ENCODE measurements around the gene NOTCH1. TPM values are rescaled to one million over a fixed set of nuclear protein-coding genes. Genes with fewer than 3 reads are reported as not detected.

The NOTCH1 gene
- total RNA-seq, 1 donor from 2014 or later = 284 TPM

DNA sequence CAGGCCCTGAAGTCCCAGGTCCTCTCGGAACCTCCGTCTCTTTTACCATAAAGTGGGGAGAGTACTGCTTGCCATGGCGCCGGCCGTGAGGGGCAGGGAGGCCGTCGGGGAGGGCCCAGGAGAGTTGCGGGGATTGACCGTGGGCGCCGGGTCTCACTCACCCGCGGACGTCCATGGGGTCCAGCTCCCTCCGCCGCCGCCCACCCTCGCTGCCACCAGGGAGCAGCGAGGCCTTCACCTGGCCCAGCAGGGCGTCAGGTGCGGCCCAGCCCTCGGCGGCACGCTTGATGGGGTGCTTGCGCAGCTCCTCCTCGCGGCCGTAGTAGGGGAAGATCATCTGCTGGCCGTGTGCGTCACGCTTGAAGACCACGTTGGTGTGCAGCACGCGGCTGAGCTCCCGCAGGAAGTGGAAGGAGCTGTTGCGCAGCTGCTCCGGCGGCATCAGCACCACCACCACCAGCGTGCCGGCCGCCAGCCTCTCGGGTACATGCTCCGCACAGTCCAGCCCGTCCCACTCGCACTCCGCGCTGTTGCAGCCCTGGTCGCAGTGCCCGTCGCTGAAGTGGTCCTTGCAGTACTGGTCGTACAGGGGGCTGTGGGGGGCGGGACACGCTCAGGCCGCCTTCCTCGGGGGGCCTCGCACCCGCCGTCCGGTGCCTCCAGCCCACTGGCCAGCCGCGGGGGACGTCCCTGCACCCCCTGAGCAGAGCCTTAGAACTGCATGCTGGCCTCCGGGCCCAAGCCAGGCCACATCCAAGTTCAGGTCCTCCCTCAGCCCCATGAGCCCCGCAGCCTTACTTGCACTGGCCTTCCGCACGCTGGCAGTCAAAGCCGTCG is 41.1 kb downstream of the NOTCH1 start:
- DNase-seq (ENCODE audit: extremely low read depth, low read depth, low spot score) = no peak

DNA sequence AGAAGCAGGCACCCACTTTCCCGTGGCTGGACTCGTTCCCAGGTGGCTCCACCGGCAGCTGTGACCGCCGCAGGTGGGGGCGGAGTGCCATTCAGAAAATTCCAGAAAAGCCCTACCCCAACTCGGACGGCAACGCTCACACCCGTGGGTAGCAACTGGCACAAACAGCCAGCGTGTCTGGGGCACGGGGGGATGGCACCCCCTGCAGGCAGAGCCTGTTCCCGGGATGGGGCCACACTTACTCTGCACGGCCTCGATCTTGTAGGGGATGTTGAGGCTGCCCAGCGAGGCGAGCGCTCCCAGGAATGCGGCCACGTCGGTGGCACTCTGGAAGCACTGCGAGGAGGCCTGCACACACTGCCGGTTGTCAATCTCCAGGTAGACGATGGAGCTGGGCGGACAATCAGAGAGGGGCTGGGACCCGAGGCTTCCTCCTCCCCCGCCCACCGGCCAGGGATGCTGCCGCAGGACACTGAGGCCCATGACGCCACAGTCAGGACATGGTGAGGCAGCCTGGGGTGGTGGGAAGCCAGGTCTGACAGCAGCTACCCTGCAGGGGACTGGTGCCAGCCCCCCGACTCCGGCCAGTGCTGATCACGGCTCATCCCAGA is 42.8 kb downstream of the NOTCH1 start:
- DNase-seq (ENCODE audit: extremely low read depth, low read depth, low spot score) = no peak

DNA sequence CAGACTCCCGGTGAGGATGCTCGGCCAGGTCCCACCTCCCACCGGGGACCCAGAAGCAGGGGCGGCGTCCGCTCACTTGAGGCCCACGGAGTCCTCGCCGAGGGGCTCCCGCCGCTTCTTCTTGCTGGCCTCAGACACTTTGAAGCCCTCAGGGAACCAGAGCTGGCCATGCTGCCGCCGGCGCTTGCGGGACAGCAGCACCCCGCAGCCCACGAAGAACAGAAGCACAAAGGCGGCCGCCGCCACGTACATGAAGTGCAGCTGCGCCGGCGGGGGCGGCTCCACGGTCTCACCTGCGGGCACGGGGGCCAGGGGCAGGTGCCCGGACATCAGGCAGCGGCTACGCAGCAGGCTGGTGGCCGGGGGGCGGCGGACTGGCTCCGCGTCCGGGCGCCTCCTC is 43.7 kb downstream of the NOTCH1 start:
- no peak for DNase-seq (ENCODE audit: extremely low read depth, low read depth, low spot score)

DNA sequence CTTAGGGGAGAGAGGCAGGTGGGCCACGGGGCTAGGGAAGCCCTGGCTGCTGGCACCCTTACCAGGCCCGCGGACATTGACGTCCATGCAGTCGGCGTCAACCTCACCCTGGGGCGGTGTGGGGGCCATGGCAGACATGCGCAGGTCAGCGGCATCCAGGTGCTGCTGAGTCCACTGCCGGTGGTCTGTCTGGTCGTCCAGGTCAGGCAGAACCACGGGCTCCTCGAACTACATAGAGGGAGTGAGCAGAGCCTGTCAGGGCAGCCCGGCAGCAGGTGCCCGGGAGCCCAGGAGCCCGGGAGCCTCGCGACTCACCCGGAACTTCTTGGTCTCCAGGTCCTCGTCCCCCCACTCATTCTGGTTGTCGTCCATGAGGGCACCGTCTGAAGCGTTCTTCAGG is 44.2 kb downstream of the NOTCH1 start:
- no peak for DNase-seq (ENCODE audit: extremely low read depth, low read depth, low spot score)

DNA sequence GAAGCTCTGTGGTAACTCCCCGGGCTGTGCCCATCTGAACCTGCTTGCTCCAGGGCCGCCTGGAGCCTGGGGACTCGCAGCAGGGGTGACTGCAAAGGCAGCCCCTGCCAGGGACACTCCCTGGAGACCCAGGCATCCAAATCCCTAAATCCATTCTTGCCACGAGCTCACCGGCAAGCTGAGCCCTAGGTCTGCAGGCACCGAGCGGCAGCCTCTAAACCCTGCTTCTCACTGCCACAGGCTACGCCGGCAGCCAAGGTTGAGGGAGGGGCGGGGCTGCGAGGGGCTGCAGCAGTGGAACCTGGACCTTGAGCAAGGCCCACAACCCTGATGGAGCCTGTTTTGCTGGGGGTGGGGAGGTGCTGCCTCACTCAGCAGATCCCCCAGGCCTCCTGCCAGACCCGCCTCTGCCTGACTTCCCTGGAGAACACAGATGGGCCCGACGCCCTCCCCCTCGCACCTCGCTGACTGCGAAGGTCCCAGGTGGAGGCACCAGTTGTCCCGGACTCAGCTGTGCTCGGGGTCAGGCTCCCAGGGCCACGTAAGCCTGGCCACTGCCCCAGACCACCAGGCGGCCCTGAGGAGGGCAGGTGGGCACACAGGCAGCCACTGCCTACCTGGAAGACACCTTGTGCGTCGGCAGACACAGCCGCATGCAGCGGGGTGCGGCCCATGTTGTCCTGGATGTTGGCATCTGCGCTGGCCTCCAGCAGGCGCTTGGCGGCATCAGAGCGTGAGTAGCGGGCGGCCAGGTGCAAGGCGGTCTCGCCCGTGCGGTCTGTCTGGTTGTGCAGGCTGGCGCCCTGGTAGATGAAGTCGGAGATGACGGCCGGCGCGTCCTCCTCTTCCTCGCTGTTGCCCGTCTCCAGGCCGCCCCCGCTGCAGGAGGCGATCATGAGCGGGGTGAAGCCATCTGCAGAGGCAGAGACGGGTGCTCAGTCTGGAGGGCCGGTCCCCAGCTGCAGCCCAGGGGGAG is 45.6 kb downstream of the NOTCH1 start:
- no peak for DNase-seq (ENCODE audit: extremely low read depth, low read depth, low spot score)

DNA sequence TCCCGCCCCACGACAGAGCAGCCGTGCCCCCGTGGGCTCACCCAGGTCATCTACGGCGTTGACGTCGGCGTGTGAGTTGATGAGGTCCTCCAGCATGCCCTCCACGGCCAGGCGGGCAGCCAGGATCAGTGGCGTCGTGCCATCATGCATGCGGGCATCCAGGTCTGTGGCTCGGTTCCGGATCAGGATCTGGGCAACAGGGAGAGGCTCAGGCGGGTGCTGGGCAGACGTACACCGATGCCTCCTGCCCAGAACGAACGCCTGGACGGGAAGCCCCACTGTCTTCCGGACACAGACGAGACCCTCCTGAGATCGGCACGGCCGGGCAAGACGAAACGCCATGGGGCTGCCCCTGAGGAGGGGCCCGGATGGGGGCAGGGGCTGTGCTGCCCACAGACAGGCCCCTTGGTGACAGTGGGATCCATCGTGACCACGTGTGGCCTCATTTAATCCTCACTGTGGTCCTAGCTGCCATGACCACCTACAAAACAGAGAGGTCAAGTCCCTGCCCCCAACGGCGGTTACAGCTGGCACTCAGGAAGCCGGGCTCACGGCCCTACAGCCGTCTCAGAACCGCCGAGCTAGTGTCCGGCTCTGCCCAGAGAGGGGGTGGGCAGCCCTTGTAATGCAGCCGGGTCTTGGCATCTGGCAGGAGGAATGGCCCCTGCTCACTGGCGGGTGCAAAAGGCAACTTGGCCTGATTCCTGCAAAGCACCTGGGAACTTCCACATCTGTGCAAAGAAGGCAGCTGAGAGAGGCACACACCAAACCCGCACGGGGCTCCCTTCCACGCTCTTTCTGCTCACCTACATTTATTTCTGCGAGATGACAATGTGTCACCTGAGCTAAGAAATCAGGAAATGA is 46.5 kb downstream of the NOTCH1 start:
- no peak for DNase-seq (ENCODE audit: extremely low read depth, low read depth, low spot score)

DNA sequence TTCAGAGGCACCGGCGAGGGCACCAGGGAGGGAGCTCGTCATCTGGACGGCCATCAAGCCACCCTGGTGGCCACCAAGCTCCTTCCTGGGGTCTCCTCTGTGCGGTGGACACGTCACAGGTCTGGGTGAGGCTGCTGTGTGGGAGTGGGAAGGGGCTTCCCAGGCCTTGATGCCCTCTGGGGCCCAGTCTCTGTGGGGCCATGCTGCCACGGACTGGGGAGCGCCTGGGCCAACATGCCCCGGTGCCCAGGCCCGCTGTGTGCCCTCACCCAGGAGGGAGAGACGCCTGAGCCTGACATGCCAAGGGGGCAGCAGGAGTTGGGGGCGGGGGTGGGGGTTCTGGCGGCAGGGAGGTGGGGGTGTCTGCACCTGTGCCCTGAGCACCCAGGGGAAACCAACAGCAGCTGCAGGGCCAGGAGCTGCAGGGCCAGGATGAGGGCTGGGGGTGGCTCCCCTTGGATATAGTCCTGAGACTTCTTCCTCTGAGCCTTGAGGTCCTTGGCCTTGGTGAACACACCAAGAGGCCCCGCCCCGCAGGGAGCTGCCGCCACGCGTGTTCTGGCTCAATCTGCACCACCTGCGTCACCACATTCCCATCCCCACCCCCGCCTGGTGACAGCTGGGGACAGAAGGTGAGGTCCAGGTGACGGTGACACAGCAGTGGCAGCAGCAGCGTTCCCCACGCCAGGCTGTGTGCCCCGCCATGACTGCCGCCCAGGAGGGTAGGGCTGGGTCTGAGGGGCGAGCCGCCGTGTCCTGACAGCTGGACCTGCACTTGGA is 47.7 kb downstream of the NOTCH1 start:
- no peak for DNase-seq (ENCODE audit: extremely low read depth, low read depth, low spot score)

DNA sequence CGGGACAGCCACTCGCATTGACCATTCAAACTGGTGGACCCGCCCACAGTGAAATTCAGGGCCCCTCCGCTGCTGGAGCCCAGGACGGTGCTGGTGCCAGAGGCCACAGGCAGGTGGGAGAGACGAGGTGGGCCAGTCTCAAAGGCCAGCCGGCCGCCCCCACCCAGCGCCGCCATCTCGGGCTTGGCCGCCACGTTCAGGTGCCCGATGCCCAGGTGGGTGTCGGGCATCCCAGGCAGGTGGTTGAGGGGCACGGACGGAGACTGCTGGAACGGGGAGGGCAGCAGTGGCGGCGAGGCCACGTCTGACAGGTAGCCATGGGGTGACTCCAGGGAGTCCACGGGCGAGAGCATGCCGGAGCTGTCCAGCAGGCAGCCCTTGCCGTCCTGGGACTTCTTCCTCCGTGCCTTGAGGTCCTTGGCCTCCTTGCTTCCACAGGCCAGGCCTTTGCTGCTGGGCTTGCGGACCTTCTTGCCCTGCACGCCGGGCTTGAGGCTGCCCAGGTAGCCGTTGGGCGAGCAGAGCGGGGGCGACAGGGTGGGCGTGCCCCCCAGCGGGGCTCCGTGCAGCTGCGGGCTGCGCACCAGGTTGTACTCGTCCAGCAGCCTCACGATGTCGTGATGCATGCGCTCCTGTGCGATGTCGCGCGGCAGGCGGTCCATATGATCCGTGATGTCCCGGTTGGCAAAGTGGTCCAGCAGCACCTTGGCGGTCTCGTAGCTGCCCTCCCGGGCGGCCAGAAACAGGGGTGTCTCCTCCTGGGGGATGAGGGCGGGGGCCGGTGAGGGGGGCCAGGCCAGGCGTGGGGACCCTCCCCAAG is 48.8 kb downstream of the NOTCH1 start:
- DNase-seq (ENCODE audit: extremely low read depth, low read depth, low spot score) = no peak

DNA sequence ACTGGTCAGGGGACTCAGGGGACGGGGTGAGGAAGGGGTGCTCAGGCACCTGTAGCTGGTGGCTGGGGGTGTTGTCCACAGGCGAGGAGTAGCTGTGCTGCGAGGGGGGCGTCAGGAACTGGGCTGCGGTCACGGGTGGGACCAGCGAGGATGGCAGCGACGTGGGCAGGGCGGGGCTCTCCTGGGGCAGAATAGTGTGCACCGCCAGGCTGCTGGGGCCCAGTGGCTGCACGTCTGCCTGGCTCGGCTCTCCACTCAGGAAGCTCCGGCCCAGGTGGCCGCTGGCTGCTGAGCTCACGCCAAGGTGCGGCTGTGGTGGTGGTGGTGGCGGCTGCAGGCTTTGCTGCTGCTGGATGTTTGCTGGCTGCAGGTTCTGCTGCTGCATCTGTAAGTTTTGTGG is 49.7 kb downstream of the NOTCH1 start:
- DNase-seq (ENCODE audit: extremely low read depth, low read depth, low spot score) = no peak

DNA sequence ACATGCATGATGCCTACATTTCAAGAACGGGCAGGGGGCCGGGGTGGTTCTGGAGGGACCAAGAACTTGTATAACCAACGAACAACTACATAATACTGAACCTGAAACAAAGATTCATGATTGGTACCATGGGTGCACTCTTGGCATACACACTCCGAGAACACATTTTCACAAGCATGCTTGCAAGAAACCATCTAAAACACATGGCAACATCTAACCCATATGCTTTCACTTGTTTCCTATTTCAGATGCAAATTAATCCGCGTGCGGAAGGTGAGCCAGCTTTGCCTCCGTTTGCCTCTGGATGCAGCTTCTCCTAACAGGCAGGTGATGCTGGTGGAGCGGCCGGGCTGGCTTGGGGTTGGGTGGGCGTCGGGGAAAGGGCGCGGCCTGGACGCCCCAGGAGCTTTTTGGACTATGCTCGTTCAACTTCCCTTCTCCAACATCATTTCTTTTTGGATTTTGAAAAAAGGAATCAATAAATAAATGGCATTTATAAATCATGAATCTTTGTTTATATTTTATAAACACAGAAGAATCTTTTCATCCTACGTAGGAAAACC is 50.5 kb downstream of the NOTCH1 start:
- DNase-seq (ENCODE audit: extremely low read depth, low read depth, low spot score) = no peak

DNA sequence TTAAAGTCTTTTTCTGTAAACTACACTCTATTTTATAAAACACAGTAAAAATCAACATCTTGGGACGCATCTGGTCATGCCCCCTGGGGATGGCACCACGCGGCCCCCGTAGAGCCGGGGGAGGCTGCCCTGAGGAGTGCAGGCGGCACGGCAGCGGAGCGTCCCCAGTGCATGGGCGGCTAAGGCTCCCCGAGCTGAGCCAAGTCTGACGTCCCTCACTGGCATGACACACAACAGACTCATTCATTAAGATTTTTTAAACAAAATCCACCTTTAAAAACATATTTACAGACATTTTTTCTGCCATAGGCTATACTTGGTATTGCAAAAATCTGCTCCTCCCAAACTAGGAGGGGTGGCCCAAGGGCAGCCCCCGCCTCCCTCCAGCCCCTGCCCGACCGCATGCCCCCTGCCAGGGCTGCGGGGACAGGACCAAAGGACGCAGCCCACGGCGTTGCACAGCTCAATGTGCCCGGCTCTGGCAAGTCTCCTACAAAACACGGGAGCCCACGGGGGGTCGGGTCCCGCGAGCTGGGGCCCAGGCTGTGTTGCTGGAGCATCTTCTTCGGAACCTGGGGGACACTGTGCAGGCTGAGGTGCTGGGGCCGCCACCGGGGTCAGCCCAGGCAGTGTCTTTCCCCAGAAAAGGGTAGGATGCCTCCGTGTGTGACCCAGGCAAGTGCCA is 51.2 kb downstream of the NOTCH1 start:
- DNase-seq (ENCODE audit: extremely low read depth, low read depth, low spot score) = no peak

DNA sequence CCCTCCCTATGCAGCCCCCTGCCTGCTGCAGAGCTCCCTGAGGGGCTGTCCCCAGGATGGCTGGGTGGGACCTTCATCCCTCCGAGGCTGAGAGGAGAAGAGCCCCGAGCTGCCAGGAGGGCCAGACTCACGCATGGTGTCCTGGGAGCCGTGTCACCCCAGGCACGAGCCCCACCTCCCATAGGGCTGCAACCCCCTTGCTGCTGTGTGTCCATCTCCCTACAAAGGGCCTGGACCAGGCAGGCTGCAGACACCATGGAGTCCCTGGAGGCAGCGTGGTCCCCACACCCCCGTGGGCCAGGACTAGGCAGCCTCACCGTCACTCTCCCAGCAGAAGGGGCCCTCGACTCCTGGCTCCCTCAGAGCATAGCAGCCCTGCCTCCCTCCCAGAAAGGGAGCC is 51.8 kb downstream of the NOTCH1 start:
- no peak for DNase-seq (ENCODE audit: extremely low read depth, low read depth, low spot score)

DNA sequence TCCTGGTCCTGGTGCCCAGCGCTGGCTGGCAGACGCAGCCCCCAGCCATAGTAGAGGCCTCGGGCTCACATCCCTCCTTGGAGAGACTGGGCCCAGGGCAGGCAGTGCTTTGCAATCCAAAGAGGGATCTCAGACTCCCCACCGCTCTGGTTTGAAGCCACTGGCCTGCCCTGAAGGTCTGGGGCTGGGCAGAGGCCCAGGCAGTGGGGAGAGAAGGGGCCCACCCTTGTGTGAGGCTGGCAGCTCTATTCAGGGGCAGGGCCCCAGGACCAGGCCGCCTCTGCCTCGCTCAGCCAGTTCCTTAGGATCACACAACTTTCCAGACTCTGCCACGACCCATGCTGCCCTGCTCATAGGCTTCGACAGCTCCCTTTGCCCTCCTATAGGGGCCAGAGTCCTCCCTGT is 52.3 kb downstream of the NOTCH1 start:
- DNase-seq (ENCODE audit: extremely low read depth, low read depth, low spot score) = no peak

DNA sequence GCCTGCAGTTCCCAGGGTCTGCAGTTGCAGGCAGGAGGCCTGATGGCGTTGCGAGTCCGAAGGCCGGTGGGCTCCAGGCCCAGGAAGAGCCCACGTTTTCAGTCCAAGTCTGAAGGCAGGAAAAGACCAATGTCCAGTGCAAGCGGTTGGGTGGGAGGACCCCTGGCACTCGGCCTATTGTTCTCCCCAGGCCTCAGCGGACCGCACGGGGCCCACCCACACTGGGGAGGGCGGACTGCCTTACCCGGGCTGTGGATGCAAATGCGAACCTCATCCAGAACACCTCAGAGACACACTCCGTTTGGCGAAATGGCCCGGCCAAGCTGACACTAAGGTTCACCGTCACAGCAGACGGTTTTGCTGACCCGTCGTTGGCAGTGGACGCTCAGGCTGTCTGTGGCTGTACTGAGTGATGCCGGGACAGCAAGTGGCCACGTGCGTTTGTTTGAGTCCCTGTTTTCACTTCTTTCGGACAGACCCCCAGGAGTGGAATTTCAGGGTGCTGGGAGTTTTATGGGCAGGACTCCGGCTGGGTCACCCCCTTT is 52.8 kb downstream of the NOTCH1 start:
- no peak for DNase-seq (ENCODE audit: extremely low read depth, low read depth, low spot score)

DNA sequence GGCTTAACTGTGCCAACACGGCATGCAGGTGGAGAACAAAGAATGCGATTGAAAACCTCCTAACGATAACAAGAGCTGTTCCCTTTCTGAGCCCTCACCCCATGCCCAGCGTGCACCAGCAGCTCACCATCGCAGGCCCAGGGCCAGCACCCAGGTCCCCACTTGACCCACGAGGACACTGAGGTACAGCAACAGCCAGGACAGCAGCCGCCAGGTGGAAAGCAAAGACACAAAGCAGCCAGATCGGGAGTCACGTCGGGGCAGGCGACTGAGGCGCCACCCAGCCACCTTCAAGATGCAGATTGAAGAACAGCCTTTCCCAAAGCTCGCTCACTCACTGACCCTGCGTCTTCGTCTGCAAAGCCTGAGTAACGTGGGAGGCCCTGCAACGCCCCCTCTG is 56.1 kb downstream of the NOTCH1 start:
- no peak for DNase-seq (ENCODE audit: extremely low read depth, low read depth, low spot score)

DNA sequence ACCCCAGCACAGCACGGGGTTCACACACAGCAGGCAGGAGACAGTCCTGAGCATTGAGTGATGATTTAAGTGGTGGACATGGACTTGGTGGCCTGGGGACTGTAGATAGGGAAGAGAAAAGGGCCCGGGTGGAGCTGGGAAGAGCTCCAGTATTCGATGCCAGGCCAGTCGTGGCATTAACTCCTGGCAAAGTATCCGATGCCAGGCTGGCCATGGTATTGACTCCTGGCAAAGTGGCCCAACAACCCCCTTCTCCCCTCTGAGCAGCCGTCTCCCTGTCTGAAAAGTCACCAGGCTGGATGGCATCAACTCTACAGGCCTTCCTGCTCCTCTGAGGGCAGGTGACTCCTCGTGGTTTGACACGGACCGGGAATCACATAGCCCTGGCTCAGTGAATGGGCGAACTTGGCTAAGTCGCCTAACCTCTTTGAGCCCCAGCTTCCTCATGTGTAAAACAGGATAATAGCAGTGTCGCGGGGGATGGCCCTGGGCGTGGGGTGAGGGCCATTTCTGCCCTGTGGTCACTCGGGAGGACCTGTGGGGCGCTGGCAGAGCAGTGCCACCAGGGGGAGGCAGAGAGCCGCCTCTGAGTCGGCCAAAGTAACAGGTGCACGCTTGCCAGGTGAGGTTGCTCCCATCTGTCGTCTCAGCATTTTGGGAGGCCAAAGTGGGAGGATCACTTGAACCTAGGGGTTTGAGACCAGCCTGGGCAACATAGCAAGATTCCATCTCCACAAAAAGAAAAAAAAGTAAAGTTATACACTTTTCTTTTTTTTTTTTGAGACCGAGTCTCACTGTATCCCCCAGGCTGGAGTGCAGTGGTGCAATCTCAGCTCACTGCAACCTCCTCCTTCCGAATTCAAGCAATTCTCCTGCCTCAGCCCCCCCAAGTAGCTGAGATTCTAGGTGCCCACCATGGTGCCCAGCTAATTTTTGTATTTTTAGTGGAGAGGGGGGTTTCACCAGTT is 57.3 kb downstream of the NOTCH1 start:
- no peak for DNase-seq (ENCODE audit: extremely low read depth, low read depth, low spot score)
